Type B pancreatic cell (in vitro differentiated cells): ENCODE data around the gene PDE3B. TPM values are rescaled to one million over a fixed set of nuclear protein-coding genes. Genes with fewer than 3 reads are reported as not detected.
"Not testable (repeated sequence)": the region's sequence is repeated elsewhere in the genome, so short reads cannot be mapped to it uniquely, and the experiment has no call there.

ENCODE experiments used
- DNase-seq: peaks from one replicate; pipeline ENCODE4 v3.0.0; 2021; ENCODE audit warnings: mixed read lengths; ENCODE audit not compliant: unreplicated experiment; ENCODE audit errors: extremely low spot score
- H3K27ac Mint-ChIP-seq: 2 replicates; pipeline ENCODE4 v1.8.0; 2021; ENCODE audit warnings: mild to moderate bottlenecking, mixed read lengths
- H3K27me3 Mint-ChIP-seq: 2 replicates; pipeline ENCODE4 v1.8.0; 2021; ENCODE audit warnings: mixed read lengths
- H3K36me3 Mint-ChIP-seq: 2 replicates; pipeline ENCODE4 v1.8.0; 2021; ENCODE audit warnings: mixed read lengths
- H3K4me1 Mint-ChIP-seq: one replicate; pipeline ENCODE4 v1.8.0; 2021; ENCODE audit warnings: mixed read lengths; ENCODE audit not compliant: unreplicated experiment
- H3K4me3 Mint-ChIP-seq: 2 replicates; pipeline ENCODE4 v1.8.0; 2021; ENCODE audit warnings: mild to moderate bottlenecking, mixed read lengths
- H3K9me3 Mint-ChIP-seq: 2 replicates; pipeline ENCODE4 v1.8.0; 2021; ENCODE audit warnings: mixed read lengths
- CTCF ChIP-seq: fragments of 200-600 bp; sonication (generic); conservative IDR thresholded peaks from 2 replicates; pipeline ENCODE4 v1.5.0; 2021; ENCODE audit warnings: antibody characterized with exemption, mild to moderate bottlenecking
- total RNA-seq: library from RNA; stranded (reverse); gene quantifications from 2 replicates; pipeline ENCODE4 v1.2.1, GENCODE V29; 2021; ENCODE audit warnings: low replicate concordance

The PDE3B gene
- total RNA-seq, 1 donor from 2014 or later = 16.6 TPM

GRCh38 chr11:14687456-14687855 is 43.9 kb downstream of the PDE3B start:
- Mint-ChIP-seq H3K4me1 (no peaks in the 10 kb centered on the region), H3K36me3 (peaks cover 4% of the 10 kb centered on the region), H3K4me3 (no peak overlapping the region), H3K9me3 (peaks cover 8% of the 10 kb centered on the region), H3K27ac (no peak overlapping the region), H3K27me3 (no peaks in the 10 kb centered on the region)
- DNase-seq = no peak
- TF ChIP-seq CTCF = no peak

- no peaks in the 10 kb centered on the region for H3K27me3 Mint-ChIP-seq
- TF ChIP-seq CTCF = no peak
- DNase-seq = no peak
- H3K27ac Mint-ChIP-seq = peak overlapping the region; percentile 77
- peak overlapping the region; percentile 59 for H3K4me3 Mint-ChIP-seq
- H3K4me1 Mint-ChIP-seq = no peaks in the 10 kb centered on the region
- peaks cover 12% of the 10 kb centered on the region for H3K9me3 Mint-ChIP-seq
- peaks cover 4% of the 10 kb centered on the region for H3K36me3 Mint-ChIP-seq
These were observed 44.5 kb downstream of the PDE3B start for GRCh38 chr11:14687943-14688627.

- H3K27ac Mint-ChIP-seq, H3K4me3 Mint-ChIP-seq, DNase-seq, H3K4me1 Mint-ChIP-seq, H3K9me3 Mint-ChIP-seq, H3K27me3 Mint-ChIP-seq, H3K36me3 Mint-ChIP-seq: not testable (repeated sequence)
These were observed 52.1 kb downstream of the PDE3B start for GRCh38 chr11:14695656-14696055.

GRCh38 chr11:14698771-14699170 is 55.2 kb downstream of the PDE3B start:
- no peaks in the 10 kb centered on the region for H3K27me3 Mint-ChIP-seq
- H3K36me3 Mint-ChIP-seq = no peaks in the 10 kb centered on the region
- no peak for TF ChIP-seq CTCF
- no peak overlapping the region for H3K27ac Mint-ChIP-seq
- no peaks in the 10 kb centered on the region for H3K4me1 Mint-ChIP-seq
- no peak for DNase-seq
- peaks cover 10% of the 10 kb centered on the region for H3K9me3 Mint-ChIP-seq
- H3K4me3 Mint-ChIP-seq = no peak overlapping the region

GRCh38 chr11:14700593-14700992 is 57.0 kb downstream of the PDE3B start:
- Mint-ChIP-seq H3K4me1 (no peaks in the 10 kb centered on the region), H3K36me3 (no peaks in the 10 kb centered on the region), H3K4me3 (no peak overlapping the region), H3K9me3 (peaks cover 12% of the 10 kb centered on the region), H3K27me3 (no peaks in the 10 kb centered on the region), H3K27ac (no peak overlapping the region)
- TF ChIP-seq CTCF = no peak
- no peak for DNase-seq

- Mint-ChIP-seq H3K36me3 (no peaks in the 10 kb centered on the region), H3K9me3 (peaks cover 19% of the 10 kb centered on the region), H3K27me3 (no peaks in the 10 kb centered on the region), H3K4me1 (no peaks in the 10 kb centered on the region), H3K4me3 (no peak overlapping the region), H3K27ac (no peak overlapping the region)
- TF ChIP-seq CTCF = no peak
- no peak for DNase-seq
These were observed 59.2 kb downstream of the PDE3B start for GRCh38 chr11:14702760-14703159.
